Measurements from ENCODE around the gene CACNA2D3.

Gene CACNA2D3

GRCh38 chr3:54341811-54342210 lies 219.5 kb downstream of the CACNA2D3 start:
- DNase-seq (ENCODE audit: low read depth) = no peak

- DNase-seq (ENCODE audit: low read depth) = no peak
Observed at GRCh38 chr3:54342676-54343075, 220.3 kb downstream of the CACNA2D3 start.

GRCh38 chr3:54343495-54343894 lies 221.1 kb downstream of the CACNA2D3 start:
- no peak for DNase-seq (ENCODE audit: low read depth)

- no peak for DNase-seq (ENCODE audit: low read depth)
Observed at GRCh38 chr3:54344601-54345231, 222.4 kb downstream of the CACNA2D3 start.

- DNase-seq (ENCODE audit: low read depth) = no peak
Observed at GRCh38 chr3:54345847-54346375, 223.6 kb downstream of the CACNA2D3 start.

- no peak for DNase-seq (ENCODE audit: low read depth)
Observed at GRCh38 chr3:54347060-54347459, 224.7 kb downstream of the CACNA2D3 start.

- no peak for DNase-seq (ENCODE audit: low read depth)
Observed at GRCh38 chr3:54347933-54348332, 225.6 kb downstream of the CACNA2D3 start.

- DNase-seq (ENCODE audit: low read depth) = no peak
Observed at GRCh38 chr3:54349231-54349652, 226.9 kb downstream of the CACNA2D3 start.

- no peak for DNase-seq (ENCODE audit: low read depth)
Observed at GRCh38 chr3:54349691-54350090, 227.3 kb downstream of the CACNA2D3 start.

- DNase-seq (ENCODE audit: low read depth) = no peak
Observed at GRCh38 chr3:54353546-54353945, 231.2 kb downstream of the CACNA2D3 start.

- DNase-seq (ENCODE audit: low read depth) = no peak
Observed at GRCh38 chr3:54353946-54354345, 231.6 kb downstream of the CACNA2D3 start.

GRCh38 chr3:54355800-54356199 lies 233.4 kb downstream of the CACNA2D3 start:
- DNase-seq (ENCODE audit: low read depth) = no peak

GRCh38 chr3:54356261-54357045 lies 234.1 kb downstream of the CACNA2D3 start:
- no peak for DNase-seq (ENCODE audit: low read depth)

GRCh38 chr3:54357301-54357700 lies 234.9 kb downstream of the CACNA2D3 start:
- DNase-seq (ENCODE audit: low read depth) = no peak

- no peak for DNase-seq (ENCODE audit: low read depth)
Observed at GRCh38 chr3:54358316-54358715, 236.0 kb downstream of the CACNA2D3 start.

- DNase-seq (ENCODE audit: low read depth) = no peak
Observed at GRCh38 chr3:54358969-54359694, 236.8 kb downstream of the CACNA2D3 start.

- DNase-seq (ENCODE audit: low read depth) = no peak
Observed at GRCh38 chr3:54360320-54360719, 238.0 kb downstream of the CACNA2D3 start.

- DNase-seq (ENCODE audit: low read depth) = no peak
Observed at GRCh38 chr3:54361746-54362283, 239.5 kb downstream of the CACNA2D3 start.

- no peak for DNase-seq (ENCODE audit: low read depth)
Observed at GRCh38 chr3:54366007-54366750, 243.8 kb downstream of the CACNA2D3 start.

- no peak for DNase-seq (ENCODE audit: low read depth)
Observed at GRCh38 chr3:54366839-54367238, 244.5 kb downstream of the CACNA2D3 start.

- DNase-seq (ENCODE audit: low read depth) = no peak
Observed at GRCh38 chr3:54372232-54372631, 249.9 kb downstream of the CACNA2D3 start.

Measured in iris pigment epithelial cell (primary cell).